HG03520 (cell line): ENCODE measurements around the gene ITGB7.
A peak's percentile ranks its signal among the peaks of the same experiment; 100 is the strongest.
"Not testable (repeated sequence)": the region's sequence is repeated elsewhere in the genome, so short reads cannot be mapped to it uniquely, and the experiment has no call there.

Source experiments
- ATAC-seq: cut with Tn5 transposase; IDR thresholded peaks from one replicate; pipeline ENCODE4 v1.9.1; 2021; ENCODE audit warnings: mild to moderate bottlenecking, moderate library complexity; ENCODE audit not compliant: unreplicated experiment

Gene ITGB7

DNA sequence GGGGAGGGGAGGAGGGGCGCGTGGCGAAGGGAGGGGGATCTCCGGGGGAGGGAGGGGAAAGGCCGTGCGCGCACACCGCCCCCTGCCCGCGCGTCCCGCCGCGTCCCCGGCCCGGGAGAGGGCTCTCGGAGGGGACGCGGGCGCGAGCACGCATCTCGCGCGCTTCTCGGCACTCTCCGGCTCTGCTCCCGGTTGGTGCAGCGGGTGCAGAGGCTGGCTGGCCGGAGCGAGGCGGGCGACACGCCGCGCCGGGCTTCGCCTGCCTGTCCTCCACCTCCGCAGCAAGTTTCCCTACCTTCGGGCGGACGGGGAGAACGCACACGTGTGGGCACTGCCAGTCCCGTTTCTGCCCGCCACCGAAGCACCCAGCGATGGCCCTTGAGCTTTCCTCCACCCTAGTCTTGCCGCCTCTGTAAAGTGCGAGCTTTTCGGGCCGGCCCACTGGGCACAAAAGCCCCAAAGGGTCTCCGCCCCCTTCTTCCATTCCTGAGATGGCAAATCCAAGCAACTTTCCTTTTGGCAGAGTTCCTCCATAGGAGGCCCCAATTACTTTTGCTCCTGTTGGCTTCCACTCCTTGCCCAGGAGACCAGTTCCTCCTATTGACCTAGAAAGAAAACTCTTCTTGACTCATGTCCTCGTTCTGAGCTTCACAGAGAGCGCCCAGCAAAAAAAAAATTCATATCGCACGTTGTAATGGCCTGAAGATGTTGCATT is 26.0 kb downstream of the ITGB7 start:
- ATAC-seq, result peak; percentile 44

DNA sequence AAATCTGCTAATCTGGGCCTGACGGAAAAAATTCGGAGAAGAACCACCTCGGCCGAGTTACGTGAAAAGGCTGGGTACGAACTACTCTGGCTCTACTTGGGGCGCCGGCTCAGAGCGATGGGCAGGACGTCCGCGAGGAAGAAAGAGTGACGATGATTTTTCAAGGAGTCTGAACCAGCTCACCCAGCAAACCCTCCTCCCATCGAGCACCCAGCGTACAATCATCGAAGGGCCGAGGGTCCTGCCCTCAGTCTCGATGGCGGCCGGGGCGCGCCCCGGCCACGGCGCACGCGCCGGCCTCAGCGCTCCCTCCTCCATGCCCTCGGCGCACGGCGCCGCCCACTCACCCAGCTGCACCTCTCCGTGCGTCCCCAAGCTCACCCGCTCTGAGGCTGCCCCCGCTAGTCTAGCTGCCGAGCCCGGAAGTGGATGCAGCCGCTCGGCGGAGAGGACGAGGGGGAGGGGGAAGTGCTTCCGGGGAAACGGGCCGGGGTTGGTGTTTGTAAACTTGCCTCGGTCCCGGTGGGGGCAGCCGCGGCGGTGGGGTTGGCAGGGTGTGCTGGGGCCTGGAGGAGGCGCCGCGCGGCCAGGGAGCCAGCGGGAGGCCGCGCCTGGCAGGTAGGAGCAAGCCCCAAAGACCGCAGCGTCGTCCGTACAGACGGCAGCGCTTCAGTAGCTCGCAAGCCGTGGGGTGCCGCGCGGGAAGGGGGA is 26.7 kb downstream of the ITGB7 start, which contains the start of the genes CSAD and ZNF740:
Gene CSAD (minus strand): TSS at position 706 of the 711 bp plus-strand sequence. CDS start 7,455 bp downstream, outside the sequence.
Gene ZNF740 (plus strand): TSS at position 503 of the 711 bp plus-strand sequence. CDS start 1,262 bp downstream, outside the sequence.
- ATAC-seq, result peak; percentile 86

DNA sequence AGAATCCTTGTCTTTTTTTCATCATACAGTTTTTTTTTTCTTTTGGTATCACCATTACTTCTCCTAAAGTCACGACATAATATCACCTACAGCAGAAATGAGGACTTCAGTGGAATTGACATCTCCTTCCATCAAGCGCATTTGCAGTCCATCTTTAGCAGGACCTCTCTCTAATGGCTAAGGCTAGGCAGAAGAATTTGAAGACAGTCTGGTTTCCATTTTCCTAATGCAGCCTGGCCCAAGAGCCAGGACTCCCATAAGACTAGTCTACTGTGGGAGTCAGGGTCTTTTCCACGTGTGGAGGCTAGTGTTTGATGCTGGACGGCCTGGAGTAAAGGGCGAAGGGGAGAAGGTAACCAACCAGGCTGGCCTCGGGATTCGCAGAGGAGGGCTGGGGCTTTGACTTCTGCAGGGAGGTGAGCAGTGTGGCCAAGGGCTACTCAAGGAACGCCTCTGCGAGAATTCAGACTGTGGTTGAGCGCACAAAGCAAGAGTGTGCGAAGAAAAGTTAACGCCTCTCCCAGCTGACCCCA is 27.3 kb downstream of the ITGB7 start:
- ATAC-seq, result peak; percentile 3

DNA sequence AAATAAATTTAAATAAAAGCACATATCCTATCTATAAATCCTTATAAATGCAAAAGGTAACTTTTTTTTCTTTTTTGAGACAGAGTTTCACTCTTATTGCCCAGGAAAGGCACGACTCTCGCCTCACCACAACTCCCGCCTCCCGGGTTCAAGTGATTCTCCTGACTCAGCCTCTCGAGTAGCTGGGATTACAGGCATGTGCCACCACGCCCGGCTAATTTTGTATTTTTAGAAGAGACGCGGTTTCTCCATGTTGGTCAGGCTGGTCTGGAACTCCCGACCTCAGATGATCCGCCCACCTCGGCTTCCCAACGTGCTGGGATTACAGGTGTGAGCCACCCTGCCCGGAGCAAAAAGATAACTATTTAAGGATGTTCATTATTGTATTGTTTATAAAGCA is 28.2 kb downstream of the ITGB7 start:
- ATAC-seq, result not testable (repeated sequence)

DNA sequence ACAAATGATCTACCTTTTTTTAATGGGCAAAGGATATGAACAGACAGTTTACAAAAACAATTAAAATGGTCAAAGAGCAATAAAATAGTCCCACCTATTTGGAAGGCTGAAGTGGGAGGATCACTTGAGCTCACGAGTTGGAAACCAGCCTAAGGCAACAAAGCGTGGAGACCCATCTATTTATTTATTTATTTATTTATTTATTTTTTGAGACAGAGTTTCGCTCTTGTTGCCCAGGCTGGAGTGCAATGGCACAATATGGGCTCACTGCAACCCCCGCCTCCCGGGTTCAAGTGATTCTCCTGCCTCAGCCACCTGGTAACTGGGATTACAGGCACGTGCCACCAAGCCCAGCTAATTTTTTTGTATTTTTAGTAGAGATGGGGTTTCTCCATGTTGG is 29.6 kb downstream of the ITGB7 start:
- ATAC-seq, result not testable (repeated sequence)

GRCh38 chr12:53176750-53177149 is 30.3 kb downstream of the ITGB7 start:
- ATAC-seq, result no peak

DNA sequence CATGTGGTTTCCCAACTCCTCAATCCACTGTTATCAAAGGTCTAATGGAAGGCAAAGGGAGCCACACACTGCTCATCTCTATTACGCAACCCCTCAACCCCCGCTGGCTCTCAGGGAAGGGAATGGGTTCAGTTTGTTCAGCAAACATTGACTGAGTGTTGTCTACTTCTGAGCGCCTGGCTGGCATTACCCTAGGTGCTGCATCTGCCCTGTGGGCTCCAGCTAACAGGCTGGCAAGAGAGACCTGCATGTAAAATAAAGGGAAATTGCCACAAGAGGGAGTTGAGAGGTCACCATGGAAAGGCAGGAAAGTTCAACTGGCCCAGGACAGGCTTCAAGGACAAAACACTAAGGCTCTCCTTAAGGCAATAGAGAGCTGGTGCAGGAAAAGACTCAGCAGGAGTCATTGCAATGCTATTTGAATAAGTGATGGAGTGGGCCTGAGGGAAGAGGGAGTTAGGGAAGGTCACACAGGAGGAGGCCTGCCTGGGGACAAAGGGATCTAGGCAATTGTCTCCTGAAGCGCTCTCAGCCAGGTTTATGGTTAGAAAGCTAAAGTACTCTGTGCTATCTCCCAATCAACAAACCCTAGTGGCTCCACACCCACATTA is 32.1 kb downstream of the ITGB7 start:
- no peak for ATAC-seq

- no peak for ATAC-seq
Measured at GRCh38 chr12:53173085-53173715, 33.9 kb downstream of the ITGB7 start.

DNA sequence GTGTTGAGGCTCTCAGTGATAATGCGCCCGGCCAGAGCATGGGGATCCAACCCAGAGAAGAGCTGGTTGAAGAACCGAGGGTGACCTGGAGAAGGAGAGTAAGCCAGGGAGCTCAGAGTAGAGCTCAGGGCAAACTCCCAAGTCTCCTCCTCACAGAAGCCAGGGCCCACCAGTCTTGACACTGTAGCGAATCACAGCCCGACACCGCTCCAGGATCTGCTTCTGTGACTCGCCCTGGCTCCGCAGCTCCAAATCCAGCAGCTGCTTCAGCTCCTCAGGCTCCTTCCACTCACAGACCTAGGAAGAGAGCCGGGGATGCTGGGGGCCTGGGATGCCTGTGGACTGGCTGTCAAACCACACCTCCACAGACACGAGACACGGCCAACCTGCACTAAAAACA is 34.7 kb downstream of the ITGB7 start:
- ATAC-seq, result no peak

GRCh38 chr12:53171725-53172329 is 35.2 kb downstream of the ITGB7 start:
- ATAC-seq, result no peak

DNA sequence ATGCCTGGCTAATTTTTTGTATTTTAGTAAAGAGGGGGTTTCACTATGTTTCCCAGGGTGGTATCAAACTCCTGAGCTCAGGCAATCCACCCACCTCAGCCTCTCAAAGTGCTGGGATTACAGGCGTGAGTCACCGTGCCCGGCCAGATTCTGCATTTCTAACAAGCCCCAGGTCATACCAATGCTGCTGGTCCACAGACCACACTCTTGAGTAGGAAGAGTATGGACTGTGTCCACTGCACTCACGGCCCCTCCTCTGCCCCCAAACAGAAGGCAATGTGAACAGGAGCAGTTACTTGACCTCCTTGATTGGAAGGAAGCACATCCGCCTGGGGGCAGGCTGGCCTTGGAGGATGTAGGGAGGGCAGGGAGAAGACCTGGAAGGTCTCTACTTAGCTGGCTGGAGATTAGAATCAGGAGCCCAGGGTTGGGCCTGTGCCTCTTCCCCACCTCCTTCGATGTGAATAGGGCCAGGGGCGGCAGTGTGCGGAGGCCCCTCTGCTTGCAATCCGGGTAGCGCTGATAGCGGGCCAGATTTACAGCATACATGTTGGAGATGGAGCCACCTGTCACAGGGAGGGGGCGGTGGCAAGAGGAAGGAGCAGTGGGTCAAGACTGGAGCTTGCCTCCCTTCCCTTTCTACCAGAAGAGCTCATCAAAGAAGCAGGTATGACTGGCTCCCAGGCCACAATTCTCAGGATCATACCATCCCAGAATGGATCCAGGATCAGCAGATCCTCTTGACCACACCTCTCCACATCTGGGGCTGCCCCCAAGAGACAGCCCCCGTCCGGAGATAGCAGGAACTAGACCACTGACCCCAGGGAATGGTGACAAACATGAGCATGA is 36.0 kb downstream of the ITGB7 start:
- ATAC-seq, result no peak

DNA sequence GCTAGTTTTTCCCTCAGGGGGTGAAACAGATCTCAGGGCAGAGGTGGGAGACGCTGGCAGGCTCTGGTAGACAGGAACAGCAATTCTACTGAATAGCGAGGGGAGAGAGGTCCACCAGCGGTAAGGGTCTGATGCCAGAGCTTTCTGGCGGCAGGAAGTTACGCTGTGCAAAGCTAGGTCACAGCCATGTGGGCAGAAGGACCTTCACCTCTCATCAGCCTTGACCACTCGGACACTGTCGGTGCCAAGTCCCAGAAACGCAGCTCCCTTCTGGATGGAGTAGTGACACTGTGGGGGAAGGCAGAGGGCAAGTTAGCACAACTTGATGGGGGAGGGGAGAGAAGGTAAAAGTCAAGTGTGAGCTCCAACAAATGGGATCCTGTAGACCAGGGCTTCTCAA is 36.8 kb downstream of the ITGB7 start:
- no peak for ATAC-seq

- no peak for ATAC-seq
Measured at GRCh38 chr12:53169644-53170043, 37.4 kb downstream of the ITGB7 start.

DNA sequence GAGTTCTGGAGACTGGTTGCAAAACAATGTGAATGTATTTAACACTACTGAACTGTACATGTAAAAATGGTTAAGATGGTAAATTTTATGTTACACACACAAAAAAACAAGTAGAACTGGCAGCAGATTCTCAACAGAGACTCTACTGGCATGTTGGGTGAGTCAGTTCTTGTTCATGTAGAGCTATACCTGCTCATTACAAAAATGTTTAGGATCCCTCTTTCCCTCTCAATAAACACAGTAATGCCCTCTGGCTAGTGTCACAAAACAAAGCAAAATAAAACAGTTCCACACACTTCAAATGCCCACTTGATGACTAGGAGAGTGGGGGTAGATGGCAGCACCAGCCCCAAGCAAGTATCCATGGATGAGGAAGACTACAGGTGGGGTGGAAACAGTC is 40.2 kb downstream of the ITGB7 start:
- ATAC-seq, result no peak

GRCh38 chr12:53163008-53163407 is 44.0 kb downstream of the ITGB7 start:
- not testable (repeated sequence) for ATAC-seq

- no peak for ATAC-seq
Measured at GRCh38 chr12:53161119-53161911, 45.7 kb downstream of the ITGB7 start.

GRCh38 chr12:53160673-53161072 is 46.4 kb downstream of the ITGB7 start:
- no peak for ATAC-seq

- ATAC-seq, result no peak
Measured at GRCh38 chr12:53160000-53160399, 47.1 kb downstream of the ITGB7 start.
